Measurements from ENCODE around the gene ZNF280A.
"Not testable (repeated sequence)": the region's sequence is repeated elsewhere in the genome, so short reads cannot be mapped to it uniquely, and the experiment has no call there.

The ZNF280A gene

DNA sequence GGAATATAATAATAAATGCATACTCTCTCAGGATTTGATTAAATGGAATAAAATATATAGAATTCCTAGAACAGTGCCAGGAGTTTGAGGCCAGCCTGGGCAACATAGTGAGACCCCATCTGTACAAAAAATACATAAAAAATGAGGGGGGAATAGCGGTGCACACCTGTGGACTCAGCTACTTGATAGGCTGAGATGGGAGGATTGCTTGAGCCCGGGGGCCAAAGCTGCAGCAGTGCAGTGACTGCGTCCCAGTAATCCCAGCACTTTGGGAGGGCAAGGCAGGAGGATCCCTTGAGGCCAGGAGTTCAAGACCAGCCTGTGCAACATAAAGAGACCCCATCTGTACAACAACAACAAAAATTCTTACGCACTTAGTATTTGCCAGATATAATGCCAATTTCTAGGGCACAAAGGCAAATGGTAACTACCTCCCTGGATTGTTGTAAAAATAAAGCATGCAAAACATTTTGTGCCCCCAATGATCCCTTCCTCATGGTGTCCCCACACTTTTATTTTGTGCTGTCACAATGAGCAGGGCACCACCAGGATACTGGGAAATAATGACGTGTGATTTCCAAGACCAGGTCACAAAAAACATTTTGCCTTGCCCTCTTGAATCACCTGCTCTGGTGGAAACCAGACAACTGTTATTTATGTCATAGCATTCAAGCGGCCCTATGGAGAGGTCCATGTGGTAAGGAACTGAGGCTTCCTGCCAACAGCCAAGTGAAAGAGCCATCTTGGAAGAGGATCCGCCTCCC lies 18.3 kb upstream of the ZNF280A start:
- DNase-seq = no peak

GRCh38 chr22:22536916-22537315 lies 16.8 kb upstream of the ZNF280A start:
- DNase-seq = no peak

- no peak for DNase-seq
Observed at GRCh38 chr22:22536515-22536914, 16.4 kb upstream of the ZNF280A start.

DNA sequence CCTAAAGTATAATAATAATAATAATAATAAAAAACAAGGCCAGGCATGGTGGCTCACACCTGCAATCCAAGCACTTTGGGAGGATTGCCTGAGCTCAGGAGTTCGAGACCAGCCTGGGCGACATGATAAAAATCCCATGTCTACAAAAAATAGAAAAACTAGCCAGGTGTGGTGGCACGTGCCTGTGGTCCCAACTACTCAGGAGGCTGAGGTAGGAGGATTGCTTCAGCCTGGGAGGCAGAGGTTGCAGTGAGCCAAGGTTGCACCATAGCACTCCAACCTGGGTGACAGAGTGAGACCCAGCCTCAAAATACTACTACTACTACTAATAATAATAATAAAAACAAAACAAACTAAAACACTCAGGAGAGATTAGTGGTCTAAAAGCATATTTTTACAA lies 15.6 kb upstream of the ZNF280A start:
- DNase-seq = no peak

- no peak for DNase-seq
Observed at GRCh38 chr22:22534604-22535415, 14.7 kb upstream of the ZNF280A start.

DNA sequence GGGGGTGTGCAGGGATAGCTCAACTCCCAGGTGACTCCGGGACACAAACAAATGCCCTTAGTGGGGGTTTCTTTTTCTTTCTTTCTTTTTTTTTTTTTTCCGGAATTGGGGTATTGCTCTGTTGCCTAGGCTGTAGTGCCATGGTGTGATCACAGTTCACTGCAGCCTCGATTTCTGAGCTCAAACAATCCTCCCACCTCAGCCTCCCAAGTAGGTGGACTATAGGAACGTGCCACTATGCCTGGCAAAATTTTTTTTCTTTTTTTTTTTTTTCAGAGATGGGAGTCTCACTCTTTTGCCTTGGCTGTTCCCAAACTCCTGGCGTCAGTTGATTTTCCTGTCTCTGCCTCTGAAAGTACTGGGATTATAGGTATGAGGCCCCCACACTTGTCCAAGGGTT lies 13.8 kb upstream of the ZNF280A start:
- DNase-seq = no peak

DNA sequence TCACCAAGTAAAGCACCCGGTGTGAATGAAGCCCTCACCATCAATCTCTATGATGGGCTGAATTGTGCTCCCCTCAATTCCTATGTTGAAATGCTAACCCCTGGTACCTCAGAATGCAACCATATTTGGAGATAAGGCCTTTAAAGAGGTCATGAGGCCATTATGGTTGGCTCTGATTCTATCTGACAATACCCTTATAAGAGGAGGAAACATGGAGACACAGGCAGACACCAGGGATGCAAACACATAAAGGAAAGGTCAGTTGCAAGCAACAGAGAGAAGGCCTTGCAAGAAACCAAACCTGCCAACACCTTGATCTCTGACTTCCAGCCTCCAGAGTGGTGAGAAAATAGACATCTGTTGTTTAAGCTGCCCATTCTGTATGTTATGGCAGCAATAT lies 13.3 kb upstream of the ZNF280A start:
- DNase-seq = no peak

- DNase-seq = not testable (repeated sequence)
Observed at GRCh38 chr22:22532547-22533071, 12.5 kb upstream of the ZNF280A start.

GRCh38 chr22:22531770-22532546 lies 11.9 kb upstream of the ZNF280A start:
- DNase-seq = no peak

DNA sequence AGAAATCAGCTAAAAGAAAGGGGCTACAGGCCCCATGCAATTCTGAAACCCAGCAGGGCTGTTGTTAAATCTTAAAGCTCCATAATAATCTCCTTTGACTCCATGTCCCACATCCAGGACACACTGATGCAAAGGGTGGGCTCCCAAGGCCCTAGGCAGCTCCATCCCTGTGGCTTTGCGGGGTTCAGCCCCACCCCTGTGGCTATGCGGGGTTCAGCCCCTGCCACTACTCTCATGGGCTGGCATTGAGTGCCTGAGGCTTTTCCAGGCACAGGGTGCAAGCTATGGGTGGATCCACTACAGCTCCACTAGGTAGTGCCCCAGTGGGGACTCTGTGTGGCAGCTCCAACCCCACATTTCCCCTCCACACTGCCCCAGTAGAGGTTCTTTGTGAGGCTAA lies 8.7 kb upstream of the ZNF280A start:
- no peak for DNase-seq

- DNase-seq = no peak
Observed at GRCh38 chr22:22527312-22527711, 7.2 kb upstream of the ZNF280A start.

DNA sequence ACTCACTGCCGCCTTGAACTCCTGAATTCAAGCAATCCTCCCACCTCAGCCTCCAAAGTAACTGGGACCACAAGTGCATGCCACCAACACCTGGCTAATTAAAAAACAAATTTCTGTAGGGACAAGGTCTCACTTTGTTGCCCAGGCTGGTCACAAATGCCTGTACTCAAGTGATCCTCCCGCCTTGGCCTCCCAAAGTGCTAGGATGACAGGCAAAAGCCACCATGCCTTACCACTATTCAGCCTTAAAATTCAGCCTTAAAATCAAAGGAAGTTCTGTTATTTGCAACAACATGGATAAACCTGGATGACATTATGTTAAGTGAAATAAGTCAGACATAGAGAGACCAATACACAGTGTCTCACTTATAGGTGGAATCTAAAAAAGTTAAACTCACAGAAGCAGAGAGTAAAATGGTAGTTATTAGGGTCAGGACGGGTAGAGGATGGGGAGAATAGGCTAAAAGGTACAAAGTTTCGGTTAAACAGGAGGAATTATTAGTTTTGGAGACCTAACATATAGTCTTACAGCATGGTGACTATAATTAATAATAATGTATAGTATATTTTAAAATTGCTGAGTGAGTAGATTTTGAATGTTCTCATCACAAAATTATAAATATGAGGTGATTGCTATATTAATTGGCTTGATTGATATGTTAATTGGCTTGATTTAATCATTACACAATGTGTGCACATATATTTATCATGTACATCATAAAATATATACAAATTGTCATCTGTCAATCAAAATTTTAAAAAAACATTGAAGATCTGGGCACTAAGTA lies 6.2 kb upstream of the ZNF280A start:
- no peak for DNase-seq

GRCh38 chr22:22523494-22523893 lies 3.4 kb upstream of the ZNF280A start:
- DNase-seq = no peak

DNA sequence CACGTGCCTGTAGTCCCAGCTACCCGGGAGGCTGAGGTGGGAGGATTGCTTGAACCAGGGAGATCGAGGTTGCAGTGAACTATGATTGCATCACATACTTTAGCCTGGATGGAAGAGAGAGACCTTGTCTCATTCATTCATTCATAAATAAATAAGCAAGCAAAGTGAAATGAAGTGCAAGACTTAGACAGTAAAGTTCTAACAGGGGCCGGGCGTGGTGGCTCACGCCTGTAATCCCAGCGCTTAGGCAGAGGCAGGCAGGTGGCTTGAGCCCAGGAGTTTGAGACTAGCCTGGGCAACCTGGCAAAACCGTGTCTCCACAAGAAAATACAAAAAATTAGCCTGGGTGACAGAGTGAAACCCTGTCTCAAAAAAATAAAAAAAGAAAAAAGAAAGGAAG lies 1.6 kb upstream of the ZNF280A start:
- DNase-seq = no peak

DNA sequence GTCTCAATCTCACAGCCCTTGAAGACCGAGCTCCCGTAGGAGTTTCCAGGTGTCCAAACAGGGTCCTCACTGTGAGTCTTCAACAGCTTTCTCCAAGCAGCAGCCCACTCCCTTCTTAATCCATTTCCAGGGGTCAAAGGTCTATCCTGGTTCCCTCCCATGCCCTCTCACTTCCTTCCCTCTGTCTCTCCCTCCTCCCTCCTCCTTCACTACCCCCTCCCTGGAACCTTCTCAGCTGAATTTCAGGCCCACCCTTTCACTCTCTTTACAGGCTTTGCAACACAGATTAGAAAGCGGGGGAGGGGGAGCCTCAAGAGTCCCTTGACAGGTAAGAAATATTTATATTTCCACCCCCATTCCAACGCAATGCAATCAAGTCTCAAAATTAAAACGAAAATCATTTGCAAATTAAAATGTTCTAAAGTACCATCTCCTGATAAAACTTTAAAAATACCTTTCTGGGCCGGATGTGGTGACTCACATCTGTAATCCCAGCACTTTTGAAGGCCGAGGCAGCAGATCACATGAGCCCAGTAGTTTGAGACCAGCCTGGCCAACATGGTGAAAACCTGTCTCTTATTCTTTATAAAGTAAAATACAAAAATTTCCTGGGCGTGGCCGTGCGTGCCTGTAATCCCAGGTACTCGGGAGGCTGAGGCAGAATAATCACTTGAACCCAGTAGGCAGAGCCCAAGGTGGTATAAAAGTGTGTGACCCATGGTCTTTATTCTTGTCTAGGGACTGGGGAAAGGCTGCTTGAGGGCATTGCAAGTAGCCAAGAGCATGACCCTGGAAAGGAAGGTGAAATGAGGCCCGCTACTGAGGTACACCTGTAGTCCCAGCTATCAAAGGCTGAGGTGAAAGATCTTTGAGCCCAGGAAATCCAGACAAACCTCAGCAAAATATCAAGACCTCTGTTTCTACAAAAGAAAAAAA lies 865 bp upstream of the ZNF280A start:
- no peak for DNase-seq

GRCh38 chr22:22519591-22519990 lies 479 bp downstream of the ZNF280A start:
- no peak for DNase-seq

GRCh38 chr22:22516992-22517391 lies 3.1 kb downstream of the ZNF280A start:
- DNase-seq = no peak

DNA sequence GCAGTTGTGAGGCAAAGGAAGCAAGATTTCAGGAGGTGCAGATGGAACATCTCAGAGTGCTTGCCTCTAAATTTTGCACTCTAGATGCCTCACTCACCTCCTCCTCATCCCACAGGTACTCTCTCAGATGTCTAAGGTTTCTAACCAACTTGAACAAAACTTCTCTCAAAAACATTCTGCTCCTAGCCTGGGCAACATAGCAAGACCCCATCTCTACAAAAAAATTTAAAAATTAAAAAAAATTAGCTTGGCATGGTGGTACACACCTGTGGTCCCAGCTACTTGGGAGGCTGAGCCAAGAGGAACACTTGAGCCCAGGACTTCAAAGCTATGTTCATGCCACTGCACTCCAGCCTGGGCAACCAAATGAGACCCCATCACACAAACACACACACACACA lies 4.2 kb downstream of the ZNF280A start:
- no peak for DNase-seq

DNA sequence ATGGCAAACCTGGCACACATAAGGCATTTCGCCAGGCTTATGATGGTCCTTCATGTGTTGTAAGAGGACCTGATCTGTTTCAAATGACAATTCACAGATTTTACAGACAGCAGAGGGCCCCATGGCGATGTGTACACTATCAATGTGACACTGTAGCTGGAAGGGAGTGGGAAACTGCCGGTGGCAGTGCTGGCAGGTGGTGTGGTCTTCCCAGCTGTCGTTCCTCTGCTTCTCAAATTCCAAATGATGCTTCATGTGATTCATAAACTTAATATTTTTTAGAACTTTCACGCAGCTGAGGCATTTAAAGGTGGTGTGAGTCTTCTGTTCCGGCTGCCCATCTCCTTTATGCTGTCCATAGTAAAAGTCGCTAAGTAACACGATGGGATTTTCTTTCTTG lies 5.6 kb downstream of the ZNF280A start:
- not testable (repeated sequence) for DNase-seq

DNA sequence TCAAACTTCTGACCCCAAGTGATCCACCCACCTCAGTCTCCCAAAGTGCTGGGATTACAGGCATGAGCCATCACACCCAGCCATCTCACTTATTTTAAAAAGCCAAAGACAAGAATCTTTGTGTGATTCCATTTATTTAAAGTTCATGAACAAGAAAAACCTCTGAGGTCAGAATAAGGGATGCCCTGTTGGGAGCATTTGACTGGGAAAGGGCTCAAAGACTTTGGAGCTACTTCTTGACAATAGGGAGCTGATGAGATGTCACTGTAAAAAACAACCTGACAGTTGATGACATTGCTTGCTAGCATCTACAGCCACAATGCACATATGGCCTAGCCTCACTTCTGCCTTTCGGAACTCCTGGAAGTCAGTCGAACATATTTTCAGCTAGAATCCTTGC lies 6.5 kb downstream of the ZNF280A start:
- no peak for DNase-seq

GRCh38 chr22:22512951-22513350 lies 7.1 kb downstream of the ZNF280A start:
- no peak for DNase-seq

All from eye (tissue), 1 donor.